CD1c-positive myeloid dendritic cell (primary cell): ENCODE data around the gene VHLL.
"Not testable (repeated sequence)": the region's sequence is repeated elsewhere in the genome, so short reads cannot be mapped to it uniquely, and the experiment has no call there.

Source experiments
- DNase-seq: peaks from one replicate; pipeline ENCODE4 v3.0.0-alpha.2; 2016; ENCODE audit errors: extremely low spot score

Gene VHLL

DNA sequence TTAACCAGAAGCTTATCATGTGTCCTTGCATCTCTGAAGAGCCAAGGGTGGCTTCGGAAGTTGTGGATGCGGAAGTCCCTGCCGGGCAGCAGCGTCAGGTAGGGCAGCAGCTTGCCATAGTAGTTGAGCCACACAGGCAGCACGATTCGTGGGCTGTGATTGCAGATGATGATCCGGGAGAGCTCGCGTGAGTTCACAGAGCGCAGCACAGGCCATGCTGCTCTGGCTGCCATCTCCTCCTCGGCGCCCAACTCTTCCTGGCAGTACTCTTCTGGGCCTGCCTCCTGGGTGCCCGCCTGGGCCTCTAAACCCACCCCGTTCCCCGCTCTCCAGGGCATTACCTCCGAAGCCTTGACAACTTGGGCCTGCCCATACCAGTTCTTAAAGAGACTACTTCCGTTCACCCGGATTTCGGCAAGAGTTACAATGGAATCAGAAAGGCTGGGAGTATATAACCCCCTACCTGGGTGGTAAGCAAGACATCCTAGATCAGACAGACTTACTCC lies at the start of gene VHLL:
Gene VHLL (minus strand): TSS at position 456 of the 506 bp plus-strand sequence. CDS start 118 bp downstream, at position 338.
- no peak for DNase-seq

- DNase-seq: no peak
These were observed 48.2 kb upstream of the VHLL start for GRCh38 chr1:156347331-156347730.

- no peak for DNase-seq
These were observed 47.5 kb upstream of the VHLL start for GRCh38 chr1:156346636-156347035.

- DNase-seq: not testable (repeated sequence)
These were observed 46.9 kb upstream of the VHLL start for GRCh38 chr1:156346035-156346434.

GRCh38 chr1:156344409-156344808 lies 45.3 kb upstream of the VHLL start:
- no peak for DNase-seq

DNA sequence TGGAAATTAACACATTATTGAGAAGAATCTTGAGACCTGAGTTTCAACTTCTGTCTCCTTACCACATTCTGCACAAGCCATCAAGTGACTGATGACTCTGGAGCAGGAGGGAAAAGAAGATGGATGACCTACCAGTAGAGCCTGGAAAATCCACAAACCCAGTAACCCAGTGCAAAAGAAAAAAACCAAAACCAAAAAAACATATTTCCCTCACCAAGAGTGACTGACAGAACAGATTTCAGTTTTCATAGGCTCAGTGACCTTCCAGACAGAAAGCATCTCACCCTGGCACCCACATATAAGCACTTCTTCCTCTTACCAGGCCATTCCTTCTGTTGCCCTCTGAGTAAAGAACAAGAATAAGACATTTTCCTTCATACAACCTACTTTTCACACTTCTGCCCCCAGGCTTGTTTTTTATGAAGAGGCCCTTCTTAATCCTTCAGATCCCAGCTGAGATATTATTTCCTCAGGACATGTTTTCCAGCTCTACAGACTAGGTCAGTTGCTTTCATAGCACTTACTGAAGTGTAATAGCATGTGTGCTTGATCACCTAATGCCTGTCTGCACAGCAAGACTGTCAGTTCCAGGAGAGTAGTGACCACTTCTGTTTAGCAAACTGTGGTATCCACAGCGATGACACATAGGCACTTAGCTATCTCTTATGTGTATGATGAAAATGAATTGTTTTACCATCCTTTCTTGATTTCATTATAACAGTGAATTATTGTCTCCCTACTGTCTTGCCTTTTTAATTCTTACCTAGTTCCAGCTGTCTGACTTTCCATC lies 43.3 kb upstream of the VHLL start:
- DNase-seq: no peak

DNA sequence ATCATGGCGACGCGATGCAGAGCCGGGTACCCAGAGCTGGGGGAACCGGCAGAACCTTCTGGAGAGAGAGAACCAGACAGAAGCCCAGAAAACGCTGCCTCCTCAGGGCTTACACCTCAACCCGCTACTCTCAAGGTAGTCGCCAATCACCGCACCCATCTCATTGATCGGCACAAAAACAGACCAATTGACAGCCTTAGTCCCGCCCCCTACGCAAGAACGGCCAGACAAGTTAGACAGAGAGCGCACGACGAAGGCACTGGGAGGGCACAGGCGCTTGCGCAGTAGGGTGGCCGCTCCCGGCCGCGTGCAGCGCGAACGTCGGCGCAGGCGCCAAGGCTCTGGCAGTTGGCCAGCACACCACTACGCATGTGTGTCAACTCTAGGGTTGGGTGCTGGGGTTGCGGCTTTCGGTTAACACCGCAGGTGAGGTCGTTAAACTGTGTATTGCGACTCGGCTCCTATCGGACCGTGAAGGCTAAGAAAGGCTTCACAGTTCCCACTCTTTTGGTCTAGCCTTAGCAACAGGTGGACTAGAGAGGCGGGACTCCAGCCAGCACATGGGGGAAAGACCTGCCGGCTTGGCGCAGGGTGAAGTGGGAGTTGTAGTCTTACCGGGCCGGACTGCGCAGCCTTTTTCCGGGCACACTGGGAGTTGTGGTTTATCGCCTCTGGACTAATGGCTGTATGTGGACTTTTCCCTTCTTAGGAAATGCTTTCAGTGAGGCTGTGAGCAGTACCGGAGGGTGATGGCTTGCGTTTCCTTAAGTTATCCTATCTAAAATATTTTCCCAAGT lies 39.3 kb upstream of the VHLL start, which contains the start of the genes CCT3 and TSACC:
Gene CCT3 (minus strand): TSS at position 113 of the 797 bp plus-strand sequence. CDS start 108 bp downstream, at position 5.
Gene TSACC (plus strand): TSS at position 347 of the 797 bp plus-strand sequence. CDS start 1,232 bp downstream, outside the sequence.
- peak; percentile 99 for DNase-seq

DNA sequence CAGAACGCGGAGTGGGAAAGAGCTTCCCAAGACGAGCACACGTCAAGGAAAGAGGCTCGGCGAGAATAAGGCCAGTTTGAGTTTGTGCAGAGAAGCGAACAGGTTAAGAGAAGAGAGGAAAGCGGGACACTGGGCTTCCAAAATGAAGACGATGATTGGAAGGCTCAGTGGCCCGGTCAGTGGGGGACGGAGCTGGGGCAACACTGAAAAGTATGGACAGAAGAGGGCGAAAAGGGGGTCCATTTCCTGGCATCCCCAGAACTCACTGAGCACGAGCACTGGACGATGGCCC lies 38.7 kb upstream of the VHLL start:
- DNase-seq: no peak

- DNase-seq: no peak
These were observed 38.2 kb upstream of the VHLL start for GRCh38 chr1:156337052-156337887.

- no peak for DNase-seq
These were observed 37.1 kb upstream of the VHLL start for GRCh38 chr1:156336242-156336641.

DNA sequence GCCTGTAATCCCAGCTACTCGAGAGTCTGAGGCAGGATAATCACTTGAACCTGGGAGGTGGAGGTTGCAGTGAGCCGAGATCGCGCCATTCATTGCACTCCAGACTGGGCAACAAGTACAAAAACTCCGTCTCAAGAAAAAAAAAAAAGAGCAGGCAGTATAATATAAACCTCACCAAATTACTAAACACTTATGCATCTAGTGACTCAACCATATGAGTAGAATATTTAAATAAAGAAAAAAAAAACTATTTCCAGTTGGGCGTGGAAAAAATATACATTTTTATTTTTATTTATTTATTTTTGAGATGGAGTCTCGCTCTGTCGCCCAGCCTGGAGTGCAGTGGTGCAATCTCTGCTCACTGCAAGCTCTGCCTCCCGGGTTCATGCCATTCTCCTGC lies 24.1 kb upstream of the VHLL start:
- DNase-seq: not testable (repeated sequence)

- DNase-seq: no peak
These were observed 21.5 kb upstream of the VHLL start for GRCh38 chr1:156320560-156320959.

- peak; percentile 51 for DNase-seq
These were observed 20.6 kb upstream of the VHLL start for GRCh38 chr1:156319664-156320063.

- DNase-seq: no peak
These were observed 17.8 kb upstream of the VHLL start for GRCh38 chr1:156316909-156317308.

DNA sequence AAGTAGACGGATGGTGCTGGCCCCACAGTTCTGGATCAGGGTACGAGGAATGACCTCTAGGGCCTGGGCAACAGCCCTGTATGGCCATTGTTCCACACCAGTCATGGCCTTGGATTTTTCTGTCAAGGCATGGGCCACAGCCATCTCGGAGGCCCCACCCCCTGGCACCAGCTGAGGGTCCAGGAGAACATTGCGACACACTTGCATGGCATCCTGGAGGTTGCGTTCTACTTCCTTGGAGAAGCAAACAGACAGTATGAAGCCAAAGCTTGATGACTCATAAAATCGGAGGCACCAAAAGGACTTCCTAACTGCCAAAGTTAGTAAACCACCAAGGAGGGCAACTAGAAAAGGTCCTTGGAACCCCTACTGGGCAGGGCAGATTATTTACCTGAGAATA lies 11.9 kb upstream of the VHLL start:
- no peak for DNase-seq

DNA sequence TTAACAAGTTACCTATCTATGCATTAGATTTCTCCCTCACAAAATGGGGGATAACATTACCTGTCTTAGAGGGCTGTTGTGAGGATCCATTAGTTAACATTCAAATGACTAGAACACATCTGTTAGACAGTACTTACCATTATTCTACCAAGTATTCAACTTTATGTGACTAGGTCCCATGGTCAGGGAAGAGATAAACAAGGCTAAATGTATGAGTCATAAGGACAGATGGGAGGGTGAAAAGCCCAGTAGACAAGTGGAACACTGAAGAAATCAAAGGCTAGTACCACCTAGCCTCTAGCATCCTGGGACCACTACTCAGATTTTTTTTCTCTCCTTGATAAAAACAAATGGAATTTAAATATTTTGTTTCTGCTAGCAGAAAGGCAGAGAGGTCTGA lies 9.0 kb upstream of the VHLL start:
- no peak for DNase-seq

DNA sequence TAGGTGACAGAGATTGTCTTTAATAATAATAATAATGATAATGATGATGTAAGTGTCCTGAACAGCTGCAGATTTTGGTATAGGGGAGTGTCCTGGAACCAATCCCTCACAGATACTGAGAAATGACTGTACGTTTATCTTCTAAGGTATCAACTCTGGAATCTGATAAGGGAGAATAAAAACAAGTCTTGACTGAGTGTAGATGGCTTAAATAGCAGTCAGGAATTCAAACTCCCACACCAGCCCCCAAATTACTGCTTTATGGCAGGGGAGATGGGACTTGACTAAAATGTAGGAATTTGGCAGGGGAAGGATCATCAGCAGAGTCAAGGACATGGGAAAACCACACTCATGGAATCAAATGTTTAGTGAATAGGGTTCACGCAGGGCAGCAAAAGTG lies 6.1 kb upstream of the VHLL start:
- DNase-seq: no peak

DNA sequence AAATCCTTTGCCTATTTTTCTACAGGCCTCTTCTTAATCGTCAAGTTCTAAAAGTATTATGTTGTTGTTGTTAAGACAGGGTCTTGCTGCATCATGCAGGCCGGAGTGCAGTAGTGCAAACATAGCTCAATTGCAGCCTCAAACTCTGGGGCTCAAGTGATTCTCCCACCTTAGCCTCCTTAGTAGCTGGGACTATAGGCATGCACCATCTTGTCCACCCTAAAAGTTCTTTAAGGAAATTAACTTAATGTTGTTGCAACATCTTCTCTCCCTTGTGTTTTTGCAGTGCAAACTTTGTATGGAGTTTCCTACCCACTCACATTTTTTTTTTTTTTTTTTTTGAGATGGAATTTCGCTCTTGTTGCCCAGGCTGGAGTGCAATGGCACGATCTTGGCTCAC lies 4.1 kb upstream of the VHLL start:
- no peak for DNase-seq

- peak; percentile 62 for DNase-seq
These were observed 3.6 kb downstream of the VHLL start, which contains the start of gene GLMP for GRCh38 chr1:156295391-156295947. GLMP (minus strand) TSS chr1:156295679; CDS start chr1:156295645, 34 bp downstream.

GRCh38 chr1:156293895-156294294 lies 5.2 kb downstream of the VHLL start:
- no peak for DNase-seq

- DNase-seq: no peak
These were observed 6.0 kb downstream of the VHLL start for GRCh38 chr1:156293098-156293434.
